GM12878 (cell line): ENCODE data around the gene DTX3. TPM values are rescaled to one million over a fixed set of nuclear protein-coding genes. Genes with fewer than 3 reads are reported as not detected.
"Not testable (repeated sequence)": the region's sequence is repeated elsewhere in the genome, so short reads cannot be mapped to it uniquely, and the experiment has no call there.

ENCODE experiments used
- ATAC-seq: fragments of 200-7000 bp; cut with Tn5 transposase; 3 replicates; pipeline ENCODE4 v1.9.1; 2020; ENCODE audit warnings: mild to moderate bottlenecking, moderate library complexity
- BruUV-seq: library from RNA; stranded (reverse); fragments of 400-500 nt; replicated peaks from 2 replicates; lab custom pipeline; 2021; lab: Mats Ljungman, UMichigan
- CTCF ChIA-PET: fragments of 300-600 bp; sonication (Branson Sonifier 250); formaldehyde crosslinking; extraction: SDS; loops from one replicate; lab custom pipeline; 2021; ENCODE audit warnings: inconsistent platforms; lab: Yijun Ruan, JAX
- POLR2A ChIA-PET: fragments of 350-600 bp; formaldehyde crosslinking; extraction: SDS; loops from one replicate; lab custom pipeline; 2021; ENCODE audit warnings: inconsistent platforms; lab: Charles Lee
- RAD21 ChIA-PET: fragments of 300-600 bp; sonication (Branson Sonifier 250); formaldehyde crosslinking; loops from one replicate; lab custom pipeline; 2023; ENCODE audit warnings: antibody characterized with exemption; ENCODE audit not compliant: unreplicated experiment; lab: Charles Lee
- SMC1A ChIA-PET: fragments of 300-600 bp; sonication (Branson Sonifier 250); formaldehyde crosslinking; loops from one replicate; lab custom pipeline; 2023; ENCODE audit not compliant: unreplicated experiment, uncharacterized antibody; lab: Charles Lee
- DNase-seq: peaks from one replicate; pipeline ENCODE4 v3.0.0-alpha.2; 2011; ENCODE audit warnings: low read depth, low spot score
- FAIRE-seq: peaks from 3 replicates; lab custom pipeline; 2011; peaks lifted over from hg19 to GRCh38; lab: Jason Lieb, UNC
- H2AFZ ChIP-seq: 2 replicates; pipeline ENCODE4 v1.6.0; 2011; ENCODE audit warnings: low read depth, low read length, control low read depth; ENCODE audit not compliant: control insufficient read depth
- H3K27ac ChIP-seq: 2 replicates; pipeline ENCODE4 v1.5.1; 2011; ENCODE audit warnings: control low read depth; ENCODE audit not compliant: control insufficient read depth, insufficient read depth
- H3K27me3 ChIP-seq, 2 experiments: replicated peaks in 1 of 2; 2 replicates each; pipeline versions ENCODE4 v1.6.0 to v1.6.1; 2011; ENCODE audit warnings: low read length in 1 of 2; ENCODE audit not compliant: control insufficient read depth in 2 of 2, insufficient read depth in 2 of 2
- H3K36me3 ChIP-seq, 2 experiments: 2 replicates each; pipeline ENCODE4 v1.5.1; 2011; ENCODE audit warnings: low read length in 1 of 2; ENCODE audit not compliant: control insufficient read depth in 2 of 2, insufficient read depth in 2 of 2
- H3K4me1 ChIP-seq: 2 replicates; pipeline ENCODE4 v1.6.1; 2011; ENCODE audit warnings: mild to moderate bottlenecking, low read length, moderate library complexity, mixed read lengths; ENCODE audit not compliant: control insufficient read depth, insufficient read depth
- H3K4me2 ChIP-seq: 2 replicates; pipeline ENCODE4 v1.6.0; 2011; ENCODE audit warnings: control low read depth; ENCODE audit not compliant: control insufficient read depth, insufficient read depth
- H3K4me3 ChIP-seq: fragments of 200-600 bp; sonication (generic); 2 replicates; pipeline ENCODE4 v1.5.1; 2016
- H3K79me2 ChIP-seq: 2 replicates; pipeline ENCODE4 v1.6.0; 2011; ENCODE audit warnings: low read length; ENCODE audit not compliant: control insufficient read depth, insufficient read depth
- H3K9ac ChIP-seq: 2 replicates; pipeline ENCODE4 v1.8.0; 2011; ENCODE audit warnings: low read length, control low read depth, mixed read lengths; ENCODE audit not compliant: control insufficient read depth, insufficient read depth
- H3K9me3 ChIP-seq: replicated peaks from 3 replicates; pipeline ENCODE4 v1.5.1; 2011; ENCODE audit warnings: mild to moderate bottlenecking, low read length; ENCODE audit not compliant: control insufficient read depth, insufficient read depth
- H4K20me1 ChIP-seq: 2 replicates; pipeline ENCODE4 v1.6.0; 2011; ENCODE audit not compliant: control insufficient read depth, insufficient read depth
- FOXK2 ChIP-seq: fragments of 450-650 bp; IDR thresholded peaks from 2 replicates; pipeline ENCODE4 v1.6.1; 2017; ENCODE audit warnings: mild to moderate bottlenecking, moderate library complexity
- NFYA ChIP-seq: IDR thresholded peaks from 2 replicates; pipeline ENCODE4 v1.6.1; 2011; ENCODE audit warnings: low read depth, mild to moderate bottlenecking, low read length, improper control_type of control experiment, borderline replicate concordance
- RCOR1 ChIP-seq: conservative IDR thresholded peaks from 2 replicates; pipeline ENCODE4 v1.6.1; 2012; ENCODE audit warnings: low read depth, low read length, improper control_type of control experiment
- RFX5 ChIP-seq: IDR thresholded peaks from 2 replicates; pipeline ENCODE4 v1.6.1; 2011; ENCODE audit warnings: low read depth, low read length, improper control_type of control experiment
- SPI1 ChIP-seq: IDR thresholded peaks from 2 replicates; pipeline ENCODE4 v1.6.1; 2011; ENCODE audit warnings: low read depth, mild to moderate bottlenecking, low read length, moderate library complexity, borderline replicate concordance; ENCODE audit not compliant: insufficient read depth
- SREBF1 ChIP-seq: IDR thresholded peaks from 2 replicates; pipeline ENCODE4 v1.6.1; 2012; ENCODE audit warnings: mild to moderate bottlenecking, low read length
- STAT3 ChIP-seq: IDR thresholded peaks from 2 replicates; pipeline ENCODE4 v1.6.1; 2011; ENCODE audit warnings: low read depth, low read length, improper control_type of control experiment
- WGBS: methylation state at CpG from one replicate; pipeline ENCODE4 v1.1.6; 2016; ENCODE audit warnings: low lambda C conversion rate; ENCODE audit not compliant: insufficient replicate concordance, insufficient coverage; ENCODE audit errors: missing lambda C conversion rate; 5-methylcytosine and 5-hydroxymethylcytosine counted together
- in situ Hi-C: fragments of 300-500 bp; cut with MboI; formaldehyde crosslinking; loops from 9 replicates; pipeline ENCODE4 v1.14.3; 2018; ENCODE audit warnings: mixed read lengths
- intact Hi-C: fragments of 100-400 bp; cut with micrococcal nuclease; formaldehyde crosslinking; loops from one replicate; pipeline ENCODE4 v1.14.2; 2022; ENCODE audit not compliant: unreplicated experiment
- polyA plus RNA-seq, 11 experiments: library from polyadenylated mRNA; depleted of rRNA in 4 of 11; unstranded in 6 of 11; stranded (reverse) in 5 of 11; fragments of >200 nt; fragmentation: Nextera tagmentation in 4 of 11; fragmentation: Illumina TruSeq in 1 of 11; extraction: Ambion mirVana in 4 of 11; extraction: Trizol in 1 of 11; gene quantifications; 1 replicate in 1 of 11; 2 replicates in 10 of 11; pipeline versions ENCODE4 v1.2.1 to v1.2.3, GENCODE V29; 2011 to 2016; ENCODE audit warnings: inconsistent platforms in 2 of 11, missing spikeins in 2 of 11, low read depth in 1 of 11
- total RNA-seq, 4 experiments: library from RNA; depleted of rRNA in 3 of 4; stranded (reverse); fragments of >200 nt in 3 of 4; fragmentation: Illumina TruSeq in 1 of 4; extraction: Trizol in 1 of 4; gene quantifications; 2 replicates each; pipeline versions ENCODE4 v1.2.1 to v1.2.3, GENCODE V29; 2013 to 2021
- TF ChIP-seq, protein P1 (sequence below): IDR thresholded peaks from 2 replicates; pipeline ENCODE4 v1.6.1; 2012; ENCODE audit warnings: low read depth, low read length, improper control_type of control experiment

DTX3 gene
- total and polyA plus RNA-seq, 10 of the 15 experiments (the other 5 are each of a cell fraction or from before 2014, with no cell fraction given): 1.1 to 13.6 (median 5.6) TPM

DNA sequence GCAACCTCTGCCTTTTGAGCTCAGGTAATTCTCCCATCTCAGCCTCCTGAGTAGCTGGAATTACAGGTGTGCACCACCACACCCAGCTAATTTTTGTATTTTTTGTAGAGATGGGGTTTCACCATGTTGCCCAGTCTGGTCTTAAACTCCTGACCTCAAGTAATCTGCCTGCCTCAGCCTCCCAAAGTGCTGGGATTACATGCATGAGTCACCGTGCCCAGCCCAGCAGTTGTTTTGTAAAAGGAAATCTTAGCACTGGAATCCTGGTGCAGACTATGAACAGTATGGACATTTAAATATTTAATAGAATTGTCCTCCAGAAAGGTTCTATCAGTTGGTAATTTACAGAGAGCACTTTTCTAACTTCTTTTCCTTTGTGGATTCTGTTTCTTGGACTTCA is 43.5 kb upstream of the DTX3 start:
- H3K4me3 ChIP-seq, H2AFZ ChIP-seq, H3K36me3 ChIP-seq, FAIRE-seq, DNase-seq, RAD21 ChIA-PET, H3K4me2 ChIP-seq, BruUV-seq, H4K20me1 ChIP-seq, intact Hi-C loops, H3K9me3 ChIP-seq, ATAC-seq, H3K9ac ChIP-seq, in situ Hi-C loops, H3K27ac ChIP-seq, H3K79me2 ChIP-seq, H3K27me3 ChIP-seq, H3K4me1 ChIP-seq, POLR2A ChIA-PET: not testable (repeated sequence)
- ChIA-PET SMC1A (interaction anchor here (1.0 kb wide), 1 partner anchor 9 kb away, joined by 3 read pairs; no protein-coding TSS in a partner anchor), CTCF (interaction anchor here (4.3 kb wide), 1 partner anchor 22 kb away, joined by 19 read pairs; no protein-coding TSS in a partner anchor)
- 92% methylated on average over 1 of the region's 1 CpG for WGBS

DNA sequence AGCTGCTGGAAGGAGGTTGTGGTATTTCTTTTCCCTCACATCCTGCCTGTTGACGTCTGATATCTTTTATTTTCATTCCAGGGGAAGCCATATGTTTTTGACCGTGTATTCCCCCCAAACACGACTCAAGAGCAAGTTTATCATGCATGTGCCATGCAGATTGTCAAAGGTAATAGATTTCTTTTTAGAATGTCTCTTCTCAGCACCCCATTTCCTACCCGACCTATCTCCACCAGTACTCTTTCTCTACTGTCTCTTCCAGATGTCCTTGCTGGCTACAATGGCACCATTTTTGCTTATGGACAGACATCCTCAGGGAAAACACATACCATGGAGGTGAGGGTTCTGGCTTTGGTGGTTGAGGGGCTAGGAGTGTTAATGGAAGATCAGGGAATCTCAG is 41.3 kb upstream of the DTX3 start:
- DNase-seq: no peak
- no peak for TF ChIP-seq FOXK2
- no peak for TF ChIP-seq SREBF1
- no peak for TF ChIP-seq RCOR1
- TF ChIP-seq SPI1: no peak
- no peak for TF ChIP-seq RFX5
- TF ChIP-seq, protein P1, sequence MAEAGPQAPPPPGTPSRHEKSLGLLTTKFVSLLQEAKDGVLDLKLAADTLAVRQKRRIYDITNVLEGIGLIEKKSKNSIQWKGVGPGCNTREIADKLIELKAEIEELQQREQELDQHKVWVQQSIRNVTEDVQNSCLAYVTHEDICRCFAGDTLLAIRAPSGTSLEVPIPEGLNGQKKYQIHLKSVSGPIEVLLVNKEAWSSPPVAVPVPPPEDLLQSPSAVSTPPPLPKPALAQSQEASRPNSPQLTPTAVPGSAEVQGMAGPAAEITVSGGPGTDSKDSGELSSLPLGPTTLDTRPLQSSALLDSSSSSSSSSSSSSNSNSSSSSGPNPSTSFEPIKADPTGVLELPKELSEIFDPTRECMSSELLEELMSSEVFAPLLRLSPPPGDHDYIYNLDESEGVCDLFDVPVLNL: no peak
- TF ChIP-seq NFYA: no peak
- TF ChIP-seq STAT3: no peak
- no TSS peak for BruUV-seq
- CTCF ChIA-PET: no interaction called here
- Histone ChIP-seq H3K36me3 (no peaks in the 10 kb centered on the region), H2AFZ (no peak overlapping the region), H3K79me2 (no peaks in the 10 kb centered on the region), H4K20me1 (no peaks in the 10 kb centered on the region), H3K4me3 (no peak overlapping the region), H3K27ac (no peak overlapping the region), H3K27me3 (no peaks in the 10 kb centered on the region), H3K4me2 (no peak overlapping the region), H3K9ac (no peak overlapping the region), H3K4me1 (no peaks in the 10 kb centered on the region), H3K9me3 (no peaks in the 10 kb centered on the region)
- SMC1A ChIA-PET: no interaction called here
- no peak for FAIRE-seq
- no peak for ATAC-seq
- POLR2A ChIA-PET: no interaction called here
- RAD21 ChIA-PET: no interaction called here
- 14% methylated on average over 4 of the region's 4 CpGs for WGBS
- intact Hi-C loops: no loop called here
- in situ Hi-C loops: no loop called here
